ENCODE results near the gene IMP4. TPM values are rescaled to one million over a fixed set of nuclear protein-coding genes. Genes with fewer than 3 reads are reported as not detected.

IMP4 gene
- total RNA-seq, 1 experiment from 2014 or later: 101 TPM

GRCh38 chr2:130335226-130335625, 7.5 kb upstream of the IMP4 start:
- H3T11ph ChIP-seq (ENCODE audit: low read length): no peak overlapping the region
- H3K9ac ChIP-seq (ENCODE audit: extremely low read depth, insufficient read length, low read length): no peak overlapping the region
- H2AFZ ChIP-seq (ENCODE audit: low read length): no peak overlapping the region
- H3K36me3 Mint-ChIP-seq (ENCODE audit: insufficient read depth in 1 of 3, low read depth in 3 of 3): peaks cover 16 to 20% (median 17%) of the 10 kb centered on the region in 3 experiments
- no peak overlapping the region for H3K14ac ChIP-seq (ENCODE audit: insufficient read depth, low read length)
- no peak overlapping the region for H4K8ac ChIP-seq (replicated peaks; ENCODE audit: insufficient read length, low read depth, low read length)
- no peak for DNase-seq
- H3K27ac ChIP-seq (ENCODE audit: insufficient read length, low read depth, low read length): no peak overlapping the region
- no peak overlapping the region for H3K4ac ChIP-seq (ENCODE audit: low read depth, low read length)
- H3K56ac ChIP-seq (ENCODE audit: insufficient read length, low read depth, low read length): no peak overlapping the region
- no peak overlapping the region for H2BK12ac ChIP-seq (ENCODE audit: insufficient read length, low read depth, low read length)
- no peaks in the 10 kb centered on the region for H3K79me1 ChIP-seq (ENCODE audit: insufficient read depth, low read depth, low read length, poor library complexity, severe bottlenecking)
- no peak overlapping the region for H4K5ac ChIP-seq (ENCODE audit: insufficient read length, low read depth, low read length)
- no peak overlapping the region for H2BK120ac ChIP-seq (ENCODE audit: low read depth, low read length, poor library complexity, severe bottlenecking)
- no peak overlapping the region for H2BK15ac ChIP-seq (ENCODE audit: low read depth, low read length)
- no peaks in the 10 kb centered on the region for H3K9me3 ChIP-seq (ENCODE audit: control insufficient read depth, low read depth, low read length)
- no peak overlapping the region for H3K23ac ChIP-seq (ENCODE audit: insufficient read length, low read depth, low read length)
- H3K27me3 ChIP-seq (ENCODE audit: insufficient read depth, low read length): no peaks in the 10 kb centered on the region
- no peak overlapping the region for H3K18ac ChIP-seq (ENCODE audit: insufficient read length, low read depth, low read length)
- no peaks in the 10 kb centered on the region for H3K23me2 ChIP-seq (ENCODE audit: insufficient read length, low read depth, low read length, poor library complexity, severe bottlenecking)
- H3K27ac Mint-ChIP-seq: no peak overlapping the region
- peaks cover 11 to 15% of the 10 kb centered on the region in 2 experiments for H3K4me1 Mint-ChIP-seq
- H3K4me1 ChIP-seq (ENCODE audit: insufficient read depth, low read length): peaks cover 5% of the 10 kb centered on the region; the same call in 1 of the 2 replicates
- no peaks in the 10 kb centered on the region; a peak in 2 of 5 replicates for H3K9me3 Mint-ChIP-seq
- H2AK5ac ChIP-seq (ENCODE audit: insufficient read length, low read length): no peak overlapping the region
- no peak overlapping the region for H2BK5ac ChIP-seq (ENCODE audit: insufficient read length, low read length)
- TF ChIP-seq CTCF (conservative IDR thresholded peaks at IDR 0.05): no peak
- no peaks in the 10 kb centered on the region for H4K20me1 ChIP-seq (ENCODE audit: control insufficient read depth, insufficient read depth, insufficient read length)
- H3K27me3 Mint-ChIP-seq (ENCODE audit: low read depth): peaks cover 30% of the 10 kb centered on the region
- H2BK20ac ChIP-seq (ENCODE audit: low read depth, low read length, poor library complexity, severe bottlenecking): no peak overlapping the region
- no peak overlapping the region for H3K4me2 ChIP-seq (ENCODE audit: insufficient read depth, insufficient read length, low read length)
- no peak overlapping the region for H4K91ac ChIP-seq (ENCODE audit: insufficient read length, low read depth, low read length)
- no peaks in the 10 kb centered on the region for H3K79me2 ChIP-seq (ENCODE audit: insufficient read depth, low read length)
- no peak overlapping the region for H3K4me3 Mint-ChIP-seq

Measured in H9 (cell line).